A549 (cell line): ENCODE data around the gene CLSTN2. TPM values are rescaled to one million over a fixed set of nuclear protein-coding genes. Genes with fewer than 3 reads are reported as not detected.

Experiments used
- ATAC-seq, 2 experiments: fragments of 200-7000 bp in 1 of 2; fragments of >200 bp in 1 of 2; cut with Nextera tagmentation in 1 of 2; cut with Tn5 transposase in 1 of 2; 3 replicates each; pipeline versions ENCODE4 v1.8.0 to v1.9.1; 2018 to 2020; ENCODE audit warnings: mild to moderate bottlenecking in 1 of 2, moderate library complexity in 1 of 2
- CTCF ChIA-PET: fragments of 300-600 bp; sonication (Branson Sonifier 250); formaldehyde crosslinking; extraction: SDS; loops from one replicate; lab custom pipeline; 2021; ENCODE audit warnings: antibody characterized with exemption, inconsistent platforms; lab: Yijun Ruan, JAX
- POLR2A ChIA-PET: fragments of 350-600 bp; formaldehyde crosslinking; extraction: SDS; loops from one replicate; lab custom pipeline; 2021; ENCODE audit warnings: antibody characterized with exemption, inconsistent platforms; lab: Yijun Ruan, JAX
- DNase-seq, 2 experiments: peaks; one replicate each; pipeline versions ENCODE4 v3.0.0 to v3.0.0-alpha.2; 2011 to 2016; ENCODE audit warnings: low read depth in 1 of 2, low spot score in 1 of 2
- FAIRE-seq: peaks from 2 replicates; lab custom pipeline; 2011; peaks lifted over from hg19 to GRCh38; lab: Jason Lieb, UNC
- H3K27ac ChIP-seq, 2 experiments: fragments of >200 bp; sonication (Bioruptor Twin); formaldehyde crosslinking; 3 replicates each; pipeline ENCODE4 v1.5.1; 2016 to 2017
- H3K4me1 ChIP-seq: fragments of >200 bp; sonication (Bioruptor Twin); formaldehyde crosslinking; 3 replicates; pipeline ENCODE4 v1.6.1; 2016
- H3K4me2 ChIP-seq: fragments of >200 bp; sonication (Bioruptor Twin); formaldehyde crosslinking; 3 replicates; pipeline ENCODE4 v1.6.1; 2016
- H3K4me3 ChIP-seq: fragments of >200 bp; sonication (Bioruptor Twin); formaldehyde crosslinking; 3 replicates; pipeline ENCODE4 v1.5.1; 2016
- H3K9me3 ChIP-seq: fragments of >200 bp; sonication (Bioruptor Twin); formaldehyde crosslinking; 3 replicates; pipeline ENCODE4 v1.6.1; 2016
- CHD2 ChIP-seq: fragments of 150-350 bp; IDR thresholded peaks from 2 replicates; pipeline ENCODE4 v1.6.1; 2014; ENCODE audit warnings: low read length; ENCODE audit not compliant: partially characterized antibody
- CHD4 ChIP-seq: fragments of 200-600 bp; sonication (generic); IDR thresholded peaks from 2 replicates; pipeline ENCODE4 v1.6.1; 2016; ENCODE audit warnings: antibody characterized with exemption, mild to moderate bottlenecking, borderline replicate concordance
- FOXS1 ChIP-seq: fragments of 250-450 bp; sonication (Bioruptor Pico); IDR thresholded peaks from 2 replicates; pipeline ENCODE4 v1.5.0; 2020; ENCODE audit warnings: mild to moderate bottlenecking, moderate library complexity
- KDM5A ChIP-seq: fragments of 200-600 bp; sonication (generic); IDR thresholded peaks from 2 replicates; pipeline ENCODE4 v1.6.1; 2016; ENCODE audit warnings: antibody characterized with exemption, mild to moderate bottlenecking
- NFE2L2 ChIP-seq: fragments of 150-350 bp; conservative IDR thresholded peaks from 2 replicates; pipeline ENCODE4 v1.6.1; 2014; ENCODE audit warnings: low read length
- NR3C1 ChIP-seq: fragments of >200 bp; sonication (Bioruptor Twin); formaldehyde crosslinking; IDR thresholded peaks from 3 replicates; pipeline ENCODE4 v1.6.1; 2017
- POLR2A ChIP-seq: IDR thresholded peaks from 2 replicates; pipeline ENCODE4 v1.6.1; 2012; ENCODE audit warnings: mild to moderate bottlenecking, low read length
- RCOR1 ChIP-seq: fragments of 150-350 bp; IDR thresholded peaks from 2 replicates; pipeline ENCODE4 v1.6.1; 2014; ENCODE audit warnings: antibody characterized with exemption, low read length, low read depth
- ZNF302 ChIP-seq: fragments of 250-450 bp; sonication (Bioruptor Pico); IDR thresholded peaks from 2 replicates; pipeline ENCODE4 v1.9.0; 2021; ENCODE audit warnings: inconsistent platforms, mild to moderate bottlenecking, moderate library complexity
- WGBS: methylation state at CpG from one replicate; pipeline ENCODE4 v1.1.6; 2017; ENCODE audit errors: missing lambda C conversion rate; 5-methylcytosine and 5-hydroxymethylcytosine counted together
- polyA plus RNA-seq, 4 experiments: library from polyadenylated mRNA; depleted of rRNA in 3 of 4; stranded (reverse); fragments of >200 nt; fragmentation: RNase III in 1 of 4; extraction: RNeasy Plus Mini Kit Qiagen cat#74134 plus additional on column Dnase treatment in 1 of 4; gene quantifications; 2 replicates in 3 of 4; 3 replicates in 1 of 4; pipeline ENCODE4 v1.2.3, GENCODE V29; 2011 to 2017
- TF ChIP-seq, protein P1 (sequence below): IDR thresholded peaks from 2 replicates; pipeline ENCODE4 v1.6.1; 2012
- TF ChIP-seq, protein P2 (sequence below): IDR thresholded peaks from 2 replicates; pipeline ENCODE4 v1.6.1; 2012
- TF ChIP-seq, protein P3 (sequence below): fragments of 200-600 bp; sonication (generic); IDR thresholded peaks from 2 replicates; pipeline ENCODE4 v1.6.1; 2016; ENCODE audit warnings: antibody characterized with exemption, mild to moderate bottlenecking, moderate library complexity
- TF ChIP-seq, protein P4 (sequence below): fragments of >200 bp; sonication (Bioruptor Twin); formaldehyde crosslinking; IDR thresholded peaks from 3 replicates; pipeline ENCODE4 v1.6.1; 2016
- TF ChIP-seq, protein P5 (sequence below): fragments of >200 bp; sonication (Bioruptor Twin); formaldehyde crosslinking; IDR thresholded peaks from 3 replicates; pipeline ENCODE4 v1.5.1; 2016

CLSTN2 gene
- polyA plus RNA-seq, 2 of the 4 experiments (the other 2 are of a cell fraction), result 0.03 to 0.04 TPM

DNA sequence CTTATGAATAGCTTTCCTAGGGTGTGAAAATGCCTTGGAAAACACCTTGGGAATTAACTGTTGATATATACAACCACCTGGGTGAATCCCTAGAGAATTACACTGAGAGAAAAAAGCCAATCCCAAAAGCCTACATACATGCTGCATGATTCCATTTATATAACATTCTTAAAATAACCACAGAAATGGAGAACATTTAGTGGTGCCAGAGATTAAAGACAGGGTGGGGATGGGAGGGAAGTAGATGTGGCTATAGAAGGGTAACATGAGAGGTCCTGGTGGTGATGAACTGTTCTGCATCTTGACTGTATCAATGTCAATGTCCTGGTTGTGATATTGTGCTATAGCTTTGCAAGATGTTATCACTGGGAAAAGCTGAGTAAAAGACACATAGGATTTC lies 291.0 kb downstream of the CLSTN2 start:
- FAIRE-seq (no peak), DNase-seq (no peak), ATAC-seq (no peak)
- TF ChIP-seq, protein P1, sequence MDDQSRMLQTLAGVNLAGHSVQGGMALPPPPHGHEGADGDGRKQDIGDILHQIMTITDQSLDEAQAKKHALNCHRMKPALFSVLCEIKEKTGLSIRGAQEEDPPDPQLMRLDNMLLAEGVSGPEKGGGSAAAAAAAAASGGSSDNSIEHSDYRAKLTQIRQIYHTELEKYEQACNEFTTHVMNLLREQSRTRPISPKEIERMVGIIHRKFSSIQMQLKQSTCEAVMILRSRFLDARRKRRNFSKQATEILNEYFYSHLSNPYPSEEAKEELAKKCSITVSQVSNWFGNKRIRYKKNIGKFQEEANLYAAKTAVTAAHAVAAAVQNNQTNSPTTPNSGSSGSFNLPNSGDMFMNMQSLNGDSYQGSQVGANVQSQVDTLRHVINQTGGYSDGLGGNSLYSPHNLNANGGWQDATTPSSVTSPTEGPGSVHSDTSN, result no peak
- TF ChIP-seq, protein P2, sequence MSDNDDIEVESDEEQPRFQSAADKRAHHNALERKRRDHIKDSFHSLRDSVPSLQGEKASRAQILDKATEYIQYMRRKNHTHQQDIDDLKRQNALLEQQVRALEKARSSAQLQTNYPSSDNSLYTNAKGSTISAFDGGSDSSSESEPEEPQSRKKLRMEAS, result no peak
- TF ChIP-seq POLR2A, result no peak
- Histone ChIP-seq H3K27ac (no peak overlapping the region), H3K4me1 (no peaks in the 10 kb centered on the region), H3K4me2 (no peak overlapping the region), H3K4me3 (no peak overlapping the region), H3K9me3 (no peaks in the 10 kb centered on the region)
- POLR2A ChIA-PET, result no interaction called here
- CTCF ChIA-PET, result no interaction called here

DNA sequence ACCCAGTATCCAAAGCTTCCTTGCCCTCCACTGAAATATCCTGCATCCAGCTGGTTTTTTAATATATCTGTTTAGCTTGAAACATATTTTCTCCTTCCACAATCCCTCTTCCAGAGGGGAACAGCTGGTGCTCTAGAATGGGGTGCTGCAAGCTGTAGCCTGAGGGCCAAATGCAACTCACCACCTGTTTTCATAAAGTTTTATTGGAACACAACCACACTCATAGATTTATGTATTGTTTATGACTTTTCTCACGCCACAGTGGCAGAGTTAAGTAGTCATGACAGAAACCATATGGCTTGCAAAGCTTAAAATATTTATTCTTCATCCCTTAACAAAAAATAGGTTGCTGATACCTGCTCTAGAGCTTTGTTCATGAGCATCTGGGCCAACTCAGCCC lies 298.7 kb downstream of the CLSTN2 start:
- H3K4me1 ChIP-seq, result no peaks in the 10 kb centered on the region
- FAIRE-seq (no peak), DNase-seq (no peak), ATAC-seq (no peak)
- CTCF ChIA-PET, result no interaction called here
- 6% methylated on average over 1 of the region's 1 CpG for WGBS
- TF ChIP-seq CHD4, result no peak
- no peak overlapping the region for H3K27ac ChIP-seq
- POLR2A ChIA-PET, result no interaction called here
- no peak overlapping the region for H3K4me3 ChIP-seq
- no peaks in the 10 kb centered on the region for H3K9me3 ChIP-seq
- H3K4me2 ChIP-seq, result no peak overlapping the region

DNA sequence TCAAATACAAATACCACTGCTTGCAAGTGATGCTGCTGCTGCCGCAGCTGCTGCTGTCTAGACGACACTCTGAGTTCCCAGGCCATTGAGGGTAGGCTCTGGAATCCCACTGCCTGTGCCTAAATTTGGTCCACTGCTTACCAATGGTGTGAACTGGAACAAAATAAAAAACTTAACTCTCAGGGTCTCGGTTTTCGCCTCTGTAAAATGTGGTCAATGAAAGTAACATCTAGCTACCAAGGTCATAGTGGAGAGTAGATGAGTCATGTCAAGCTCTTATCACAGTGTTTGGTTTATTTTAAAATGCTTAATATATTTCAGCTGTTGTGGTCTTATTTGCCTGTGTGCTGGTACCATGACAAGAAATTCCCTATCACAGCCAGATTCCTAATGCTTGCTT lies 299.3 kb downstream of the CLSTN2 start:
- Histone ChIP-seq H3K4me1 (no peaks in the 10 kb centered on the region), H3K27ac (no peak overlapping the region), H3K4me2 (no peak overlapping the region), H3K4me3 (no peak overlapping the region), H3K9me3 (no peaks in the 10 kb centered on the region)
- ChIA-PET POLR2A (no interaction called here), CTCF (no interaction called here)
- ATAC-seq (no peak), DNase-seq (no peak), FAIRE-seq (no peak)
- TF ChIP-seq, protein P3, sequence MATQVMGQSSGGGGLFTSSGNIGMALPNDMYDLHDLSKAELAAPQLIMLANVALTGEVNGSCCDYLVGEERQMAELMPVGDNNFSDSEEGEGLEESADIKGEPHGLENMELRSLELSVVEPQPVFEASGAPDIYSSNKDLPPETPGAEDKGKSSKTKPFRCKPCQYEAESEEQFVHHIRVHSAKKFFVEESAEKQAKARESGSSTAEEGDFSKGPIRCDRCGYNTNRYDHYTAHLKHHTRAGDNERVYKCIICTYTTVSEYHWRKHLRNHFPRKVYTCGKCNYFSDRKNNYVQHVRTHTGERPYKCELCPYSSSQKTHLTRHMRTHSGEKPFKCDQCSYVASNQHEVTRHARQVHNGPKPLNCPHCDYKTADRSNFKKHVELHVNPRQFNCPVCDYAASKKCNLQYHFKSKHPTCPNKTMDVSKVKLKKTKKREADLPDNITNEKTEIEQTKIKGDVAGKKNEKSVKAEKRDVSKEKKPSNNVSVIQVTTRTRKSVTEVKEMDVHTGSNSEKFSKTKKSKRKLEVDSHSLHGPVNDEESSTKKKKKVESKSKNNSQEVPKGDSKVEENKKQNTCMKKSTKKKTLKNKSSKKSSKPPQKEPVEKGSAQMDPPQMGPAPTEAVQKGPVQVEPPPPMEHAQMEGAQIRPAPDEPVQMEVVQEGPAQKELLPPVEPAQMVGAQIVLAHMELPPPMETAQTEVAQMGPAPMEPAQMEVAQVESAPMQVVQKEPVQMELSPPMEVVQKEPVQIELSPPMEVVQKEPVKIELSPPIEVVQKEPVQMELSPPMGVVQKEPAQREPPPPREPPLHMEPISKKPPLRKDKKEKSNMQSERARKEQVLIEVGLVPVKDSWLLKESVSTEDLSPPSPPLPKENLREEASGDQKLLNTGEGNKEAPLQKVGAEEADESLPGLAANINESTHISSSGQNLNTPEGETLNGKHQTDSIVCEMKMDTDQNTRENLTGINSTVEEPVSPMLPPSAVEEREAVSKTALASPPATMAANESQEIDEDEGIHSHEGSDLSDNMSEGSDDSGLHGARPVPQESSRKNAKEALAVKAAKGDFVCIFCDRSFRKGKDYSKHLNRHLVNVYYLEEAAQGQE, result no peak
- TF ChIP-seq, protein P4, sequence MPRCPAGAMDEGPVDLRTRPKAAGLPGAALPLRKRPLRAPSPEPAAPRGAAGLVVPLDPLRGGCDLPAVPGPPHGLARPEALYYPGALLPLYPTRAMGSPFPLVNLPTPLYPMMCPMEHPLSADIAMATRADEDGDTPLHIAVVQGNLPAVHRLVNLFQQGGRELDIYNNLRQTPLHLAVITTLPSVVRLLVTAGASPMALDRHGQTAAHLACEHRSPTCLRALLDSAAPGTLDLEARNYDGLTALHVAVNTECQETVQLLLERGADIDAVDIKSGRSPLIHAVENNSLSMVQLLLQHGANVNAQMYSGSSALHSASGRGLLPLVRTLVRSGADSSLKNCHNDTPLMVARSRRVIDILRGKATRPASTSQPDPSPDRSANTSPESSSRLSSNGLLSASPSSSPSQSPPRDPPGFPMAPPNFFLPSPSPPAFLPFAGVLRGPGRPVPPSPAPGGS, result no peak
- no peak for TF ChIP-seq RCOR1
- no peak for TF ChIP-seq ZNF302 (CRISPR knock-in tag)
- no peak for TF ChIP-seq CHD2
- TF ChIP-seq FOXS1 (CRISPR knock-in tag), result no peak
- TF ChIP-seq KDM5A, result no peak
- TF ChIP-seq NR3C1, result no peak
- TF ChIP-seq, protein P5, sequence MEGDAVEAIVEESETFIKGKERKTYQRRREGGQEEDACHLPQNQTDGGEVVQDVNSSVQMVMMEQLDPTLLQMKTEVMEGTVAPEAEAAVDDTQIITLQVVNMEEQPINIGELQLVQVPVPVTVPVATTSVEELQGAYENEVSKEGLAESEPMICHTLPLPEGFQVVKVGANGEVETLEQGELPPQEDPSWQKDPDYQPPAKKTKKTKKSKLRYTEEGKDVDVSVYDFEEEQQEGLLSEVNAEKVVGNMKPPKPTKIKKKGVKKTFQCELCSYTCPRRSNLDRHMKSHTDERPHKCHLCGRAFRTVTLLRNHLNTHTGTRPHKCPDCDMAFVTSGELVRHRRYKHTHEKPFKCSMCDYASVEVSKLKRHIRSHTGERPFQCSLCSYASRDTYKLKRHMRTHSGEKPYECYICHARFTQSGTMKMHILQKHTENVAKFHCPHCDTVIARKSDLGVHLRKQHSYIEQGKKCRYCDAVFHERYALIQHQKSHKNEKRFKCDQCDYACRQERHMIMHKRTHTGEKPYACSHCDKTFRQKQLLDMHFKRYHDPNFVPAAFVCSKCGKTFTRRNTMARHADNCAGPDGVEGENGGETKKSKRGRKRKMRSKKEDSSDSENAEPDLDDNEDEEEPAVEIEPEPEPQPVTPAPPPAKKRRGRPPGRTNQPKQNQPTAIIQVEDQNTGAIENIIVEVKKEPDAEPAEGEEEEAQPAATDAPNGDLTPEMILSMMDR, result no peak
- TF ChIP-seq NFE2L2, result no peak
- TF ChIP-seq, protein P1, result no peak
- 38% methylated on average over 4 of the region's 4 CpGs for WGBS
